Mucosa of stomach (tissue), 1 donor: ENCODE data around the gene FRMD4A.

Source experiments
- H3K27me3 ChIP-seq: one replicate; pipeline ENCODE4 v1.7.0; 2013; ENCODE audit warnings: mild to moderate bottlenecking, low read length; ENCODE audit not compliant: control insufficient read depth, insufficient read depth
- H3K36me3 ChIP-seq: one replicate; pipeline ENCODE4 v1.7.0; 2013; ENCODE audit warnings: low read length; ENCODE audit not compliant: control insufficient read depth, insufficient read depth
- H3K4me1 ChIP-seq: one replicate; pipeline ENCODE4 v1.7.0; 2013; ENCODE audit warnings: mild to moderate bottlenecking, low read length; ENCODE audit not compliant: control insufficient read depth, insufficient read depth
- H3K4me3 ChIP-seq: one replicate; pipeline ENCODE4 v1.7.0; 2013; ENCODE audit warnings: low read length
- H3K9ac ChIP-seq: one replicate; pipeline ENCODE4 v1.7.0; 2013; ENCODE audit warnings: mild to moderate bottlenecking, low read length, moderate library complexity
- H3K9me3 ChIP-seq: one replicate; pipeline ENCODE4 v1.7.0; 2013; ENCODE audit warnings: mild to moderate bottlenecking, low read length, moderate library complexity; ENCODE audit not compliant: control insufficient read depth
- donor health status: Pancreatic carcinoma.

Gene FRMD4A

GRCh38 chr10:14276210-14276609 is 54.5 kb downstream of the FRMD4A start:
- no peak overlapping the region for H3K4me3 ChIP-seq
- no peaks in the 10 kb centered on the region for H3K9me3 ChIP-seq
- no peaks in the 10 kb centered on the region for H3K36me3 ChIP-seq
- H3K4me1 ChIP-seq = no peaks in the 10 kb centered on the region
- H3K9ac ChIP-seq = no peak overlapping the region
- no peaks in the 10 kb centered on the region for H3K27me3 ChIP-seq

DNA sequence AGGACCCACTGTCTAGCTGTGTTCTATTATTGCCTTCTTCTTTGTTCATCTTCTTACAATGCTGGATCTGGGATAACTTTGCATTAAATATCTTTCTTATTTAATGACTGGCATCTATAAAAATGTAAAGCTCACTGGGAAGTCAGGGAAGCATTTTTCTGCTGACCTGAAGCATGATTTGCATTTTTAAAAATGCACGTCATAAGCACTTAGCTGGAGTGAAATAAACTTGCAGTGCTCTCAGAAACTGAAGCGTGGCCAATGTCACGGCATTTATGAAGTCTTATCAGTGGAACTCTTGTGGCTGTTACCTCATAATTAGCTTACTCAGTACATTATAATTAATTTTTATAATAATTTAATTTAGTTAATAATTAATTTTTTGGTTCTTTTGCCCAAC is 59.1 kb downstream of the FRMD4A start:
- no peaks in the 10 kb centered on the region for H3K4me1 ChIP-seq
- no peaks in the 10 kb centered on the region for H3K27me3 ChIP-seq
- no peak overlapping the region for H3K4me3 ChIP-seq
- no peaks in the 10 kb centered on the region for H3K36me3 ChIP-seq
- H3K9me3 ChIP-seq = no peaks in the 10 kb centered on the region
- H3K9ac ChIP-seq = no peak overlapping the region

GRCh38 chr10:14270370-14270769 is 60.4 kb downstream of the FRMD4A start:
- no peaks in the 10 kb centered on the region for H3K36me3 ChIP-seq
- no peaks in the 10 kb centered on the region for H3K4me1 ChIP-seq
- H3K27me3 ChIP-seq = no peaks in the 10 kb centered on the region
- H3K4me3 ChIP-seq = no peak overlapping the region
- no peaks in the 10 kb centered on the region for H3K9me3 ChIP-seq
- H3K9ac ChIP-seq = no peak overlapping the region

- no peak overlapping the region for H3K4me3 ChIP-seq
- H3K9me3 ChIP-seq = no peaks in the 10 kb centered on the region
- H3K4me1 ChIP-seq = no peaks in the 10 kb centered on the region
- H3K9ac ChIP-seq = no peak overlapping the region
- no peaks in the 10 kb centered on the region for H3K36me3 ChIP-seq
- H3K27me3 ChIP-seq = no peaks in the 10 kb centered on the region
These were observed 65.0 kb downstream of the FRMD4A start for GRCh38 chr10:14265709-14266108.

GRCh38 chr10:14262836-14263425 is 67.8 kb downstream of the FRMD4A start:
- Histone ChIP-seq H3K36me3 (no peaks in the 10 kb centered on the region), H3K9me3 (no peaks in the 10 kb centered on the region), H3K9ac (no peak overlapping the region), H3K4me3 (no peak overlapping the region), H3K4me1 (no peaks in the 10 kb centered on the region), H3K27me3 (no peaks in the 10 kb centered on the region)

DNA sequence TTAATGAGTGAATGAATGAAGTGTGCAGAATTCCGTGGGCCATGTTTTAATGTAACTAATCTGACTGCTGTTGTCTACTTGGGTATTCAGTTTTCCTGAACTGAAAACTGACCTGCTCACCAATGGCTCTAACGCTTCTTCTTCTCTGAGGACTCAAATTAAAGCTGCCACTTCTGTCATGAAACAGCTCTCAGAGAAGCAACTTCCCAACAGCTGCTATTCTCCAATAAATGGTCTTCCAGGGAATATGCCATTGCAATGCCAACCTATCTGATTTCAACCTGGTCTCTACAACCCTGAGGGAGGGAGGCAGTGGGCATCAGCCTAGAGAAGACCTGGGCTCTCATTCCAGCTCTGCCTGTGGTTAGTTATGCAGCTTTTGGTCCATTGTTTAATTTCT is 69.4 kb downstream of the FRMD4A start:
- no peaks in the 10 kb centered on the region for H3K4me1 ChIP-seq
- no peak overlapping the region for H3K9ac ChIP-seq
- no peak overlapping the region for H3K4me3 ChIP-seq
- no peaks in the 10 kb centered on the region for H3K27me3 ChIP-seq
- no peaks in the 10 kb centered on the region for H3K36me3 ChIP-seq
- no peaks in the 10 kb centered on the region for H3K9me3 ChIP-seq

- H3K4me3 ChIP-seq = no peak overlapping the region
- H3K4me1 ChIP-seq = no peaks in the 10 kb centered on the region
- no peak overlapping the region for H3K9ac ChIP-seq
- no peaks in the 10 kb centered on the region for H3K36me3 ChIP-seq
- H3K9me3 ChIP-seq = no peaks in the 10 kb centered on the region
- no peaks in the 10 kb centered on the region for H3K27me3 ChIP-seq
These were observed 70.8 kb downstream of the FRMD4A start for GRCh38 chr10:14259696-14260566.

- Histone ChIP-seq H3K36me3 (no peaks in the 10 kb centered on the region), H3K4me3 (no peak overlapping the region), H3K9ac (no peak overlapping the region), H3K9me3 (no peaks in the 10 kb centered on the region), H3K27me3 (no peaks in the 10 kb centered on the region), H3K4me1 (no peaks in the 10 kb centered on the region)
These were observed 76.4 kb downstream of the FRMD4A start for GRCh38 chr10:14254368-14254767.

- no peak overlapping the region for H3K4me3 ChIP-seq
- H3K36me3 ChIP-seq = no peaks in the 10 kb centered on the region
- H3K9ac ChIP-seq = no peak overlapping the region
- no peaks in the 10 kb centered on the region for H3K9me3 ChIP-seq
- no peaks in the 10 kb centered on the region for H3K4me1 ChIP-seq
- H3K27me3 ChIP-seq = no peaks in the 10 kb centered on the region
These were observed 77.0 kb downstream of the FRMD4A start for GRCh38 chr10:14253711-14254110.

DNA sequence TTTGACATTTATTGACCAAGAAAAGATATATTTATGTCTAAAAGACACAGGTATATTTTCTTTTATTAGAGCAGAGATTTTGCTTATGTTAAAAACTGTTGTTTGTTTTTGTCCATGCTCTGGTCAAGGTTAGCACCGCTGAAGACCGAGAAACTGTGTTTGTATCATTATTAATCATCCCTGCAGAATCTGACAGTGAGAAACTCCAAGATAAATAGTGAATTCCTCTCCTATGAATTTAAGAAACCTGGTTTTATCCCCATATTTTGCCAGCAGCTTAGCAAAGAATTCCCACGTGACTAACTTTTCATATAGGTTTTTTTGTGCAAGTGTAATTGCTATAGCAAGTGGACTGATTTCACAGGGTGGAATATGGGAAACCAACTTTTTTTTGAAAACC is 77.6 kb downstream of the FRMD4A start:
- Histone ChIP-seq H3K9ac (no peak overlapping the region), H3K4me1 (no peaks in the 10 kb centered on the region), H3K27me3 (no peaks in the 10 kb centered on the region), H3K36me3 (no peaks in the 10 kb centered on the region), H3K9me3 (no peaks in the 10 kb centered on the region), H3K4me3 (no peak overlapping the region)

GRCh38 chr10:14250496-14251076 is 80.1 kb downstream of the FRMD4A start:
- Histone ChIP-seq H3K4me1 (no peaks in the 10 kb centered on the region), H3K9ac (no peak overlapping the region), H3K27me3 (no peaks in the 10 kb centered on the region), H3K9me3 (no peaks in the 10 kb centered on the region), H3K4me3 (no peak overlapping the region), H3K36me3 (no peaks in the 10 kb centered on the region)

- Histone ChIP-seq H3K36me3 (no peaks in the 10 kb centered on the region), H3K9ac (no peak overlapping the region), H3K9me3 (no peaks in the 10 kb centered on the region), H3K4me3 (no peak overlapping the region), H3K27me3 (no peaks in the 10 kb centered on the region), H3K4me1 (no peaks in the 10 kb centered on the region)
These were observed 83.2 kb downstream of the FRMD4A start for GRCh38 chr10:14247377-14248116.
